HG03025 (cell line): ENCODE data around the gene C6orf136.

Experiments
- ATAC-seq: cut with Tn5 transposase; IDR thresholded peaks from one replicate; pipeline ENCODE4 v1.9.1; 2021; ENCODE audit warnings: mild to moderate bottlenecking, moderate library complexity; ENCODE audit not compliant: unreplicated experiment, low FRiP score

The C6orf136 gene

GRCh38 chr6:30615219-30615957, 31.5 kb upstream of the C6orf136 start:
- ATAC-seq: no peak

GRCh38 chr6:30615958-30616810, 30.7 kb upstream of the C6orf136 start:
- no peak for ATAC-seq

GRCh38 chr6:30616811-30617564, 29.9 kb upstream of the C6orf136 start, which contains the start of gene PPP1R10:
TSS of gene PPP1R10 (minus strand) at chr6:30617243. CDS start at chr6:30609944, 7,299 bp downstream.
- ATAC-seq: peak; percentile 81

GRCh38 chr6:30617565-30618269, 29.2 kb upstream of the C6orf136 start, which contains the start of gene MRPS18B:
TSS of gene MRPS18B (plus strand) at chr6:30617840. CDS start at chr6:30617866, 26 bp downstream.
- ATAC-seq: peak; percentile 80

GRCh38 chr6:30618270-30618797, 28.6 kb upstream of the C6orf136 start:
- no peak for ATAC-seq

GRCh38 chr6:30619561-30619960, 27.4 kb upstream of the C6orf136 start:
- ATAC-seq: no peak

- no peak for ATAC-seq
These were observed 21.4 kb upstream of the C6orf136 start for GRCh38 chr6:30625511-30625910.

GRCh38 chr6:30626484-30627366, 20.2 kb upstream of the C6orf136 start, which contains the start of gene ATAT1:
TSS of gene ATAT1 (plus strand) at chr6:30626874.
- peak; percentile 78 for ATAC-seq

GRCh38 chr6:30635834-30636233, 11.1 kb upstream of the C6orf136 start:
- ATAC-seq: no peak

GRCh38 chr6:30640481-30640880, 6.5 kb upstream of the C6orf136 start:
- no peak for ATAC-seq

GRCh38 chr6:30641048-30641447, 5.9 kb upstream of the C6orf136 start:
- ATAC-seq: no peak

GRCh38 chr6:30643656-30644055, 3.3 kb upstream of the C6orf136 start:
- ATAC-seq: no peak

GRCh38 chr6:30644769-30645168, 2.2 kb upstream of the C6orf136 start:
- no peak for ATAC-seq

- no peak for ATAC-seq
These were observed 944 bp upstream of the C6orf136 start for GRCh38 chr6:30645989-30646388.

GRCh38 chr6:30647242-30648116, 546 bp downstream of the C6orf136 start:
- peak; percentile 55 for ATAC-seq

GRCh38 chr6:30651143-30651542, 4.2 kb downstream of the C6orf136 start:
- no peak for ATAC-seq

GRCh38 chr6:30654798-30655742, 8.1 kb downstream of the C6orf136 start:
- ATAC-seq: no peak
